ENCODE data around the gene DNAI1. TPM values are rescaled to one million over a fixed set of nuclear protein-coding genes. Genes with fewer than 3 reads are reported as not detected.
A peak's percentile ranks its signal among the peaks of the same experiment; 100 is the strongest.

DNAI1 gene
- total RNA-seq, 6 experiments from 2014 or later = not detected

GRCh38 chr9:34546102-34546833 lies 87.7 kb downstream of the DNAI1 start:
- no peak for TF ChIP-seq CTCF (IDR thresholded peaks at IDR 0.05)
- Mint-ChIP-seq H3K4me1 (ENCODE audit: low read depth) (no peaks in the 10 kb centered on the region; the same call in 1 of the 2 replicates), H3K36me3 (ENCODE audit: low read depth) (no peaks in the 10 kb centered on the region), H3K27ac (no peak overlapping the region), H3K9me3 (no peaks in the 10 kb centered on the region), H3K27me3 (ENCODE audit: insufficient read depth) (peaks cover 27% of the 10 kb centered on the region), H3K4me3 (no peak overlapping the region)
- no peak for DNase-seq

GRCh38 chr9:34546834-34547827 lies 88.5 kb downstream of the DNAI1 start:
- Mint-ChIP-seq H3K27ac (no peak overlapping the region; the same call in 1 of the 2 replicates), H3K27me3 (ENCODE audit: insufficient read depth) (peaks cover 30% of the 10 kb centered on the region), H3K4me3 (no peak overlapping the region), H3K36me3 (ENCODE audit: low read depth) (no peaks in the 10 kb centered on the region), H3K4me1 (ENCODE audit: low read depth) (no peaks in the 10 kb centered on the region), H3K9me3 (no peaks in the 10 kb centered on the region)
- peak; percentile 88 for TF ChIP-seq CTCF (IDR thresholded peaks at IDR 0.05)
- DNase-seq = peak; percentile 68

GRCh38 chr9:34547960-34548611 lies 89.5 kb downstream of the DNAI1 start:
- Mint-ChIP-seq H3K36me3 (ENCODE audit: low read depth) (no peaks in the 10 kb centered on the region), H3K27me3 (ENCODE audit: insufficient read depth) (peaks cover 31% of the 10 kb centered on the region), H3K4me3 (no peak overlapping the region), H3K4me1 (ENCODE audit: low read depth) (no peaks in the 10 kb centered on the region), H3K9me3 (no peaks in the 10 kb centered on the region), H3K27ac (no peak overlapping the region; the same call in 1 of the 2 replicates)
- peak; percentile 87 for TF ChIP-seq CTCF (IDR thresholded peaks at IDR 0.05)
- peak; percentile 59 for DNase-seq

- no peaks in the 10 kb centered on the region for H3K4me1 Mint-ChIP-seq (ENCODE audit: low read depth)
- TF ChIP-seq CTCF (IDR thresholded peaks at IDR 0.05) = no peak
- H3K27ac Mint-ChIP-seq = no peak overlapping the region
- H3K27me3 Mint-ChIP-seq (ENCODE audit: insufficient read depth) = peaks cover 36% of the 10 kb centered on the region
- no peaks in the 10 kb centered on the region for H3K36me3 Mint-ChIP-seq (ENCODE audit: low read depth)
- no peak overlapping the region for H3K4me3 Mint-ChIP-seq
- no peaks in the 10 kb centered on the region for H3K9me3 Mint-ChIP-seq
- no peak for DNase-seq
Measured at GRCh38 chr9:34549407-34549732, 90.8 kb downstream of the DNAI1 start.

- Mint-ChIP-seq H3K27ac (no peak overlapping the region), H3K4me1 (ENCODE audit: low read depth) (no peaks in the 10 kb centered on the region), H3K27me3 (ENCODE audit: insufficient read depth) (peaks cover 43% of the 10 kb centered on the region), H3K4me3 (no peak overlapping the region), H3K36me3 (ENCODE audit: low read depth) (no peaks in the 10 kb centered on the region), H3K9me3 (no peaks in the 10 kb centered on the region)
- DNase-seq = no peak
- no peak for TF ChIP-seq CTCF (IDR thresholded peaks at IDR 0.05)
Measured at GRCh38 chr9:34550016-34550680, 91.5 kb downstream of the DNAI1 start.

Data from HFFc6 (cell line).